Common myeloid progenitor, CD34-positive (primary cell): Measurements from ENCODE around the gene HDAC4.
A peak's percentile ranks its signal among the peaks of the same experiment; 100 is the strongest.

Experiments
- CTCF ChIA-PET: fragments of 350-600 bp; sonication (Branson Sonifier 250); formaldehyde crosslinking; loops from one replicate; lab custom pipeline; 2021; ENCODE audit warnings: antibody characterized with exemption; lab: Charles Lee
- POLR2A ChIA-PET: fragments of 350-600 bp; sonication (Branson Sonifier 250); formaldehyde crosslinking; loops from one replicate; lab custom pipeline; 2021; ENCODE audit warnings: antibody characterized with exemption; lab: Charles Lee
- DNase-seq, 3 donors: peaks; one replicate each; pipeline versions ENCODE4 v3.0.0 to v3.0.0-alpha.2; 2013
- H3K27ac ChIP-seq, 2 experiments: 1 replicate in 1 of 2; 2 replicates in 1 of 2; pipeline ENCODE4 v1.7.0; 2013; ENCODE audit warnings: inconsistent platforms in 2 of 2, low read length in 2 of 2, mild to moderate bottlenecking in 2 of 2, low read depth in 1 of 2, moderate library complexity in 1 of 2; ENCODE audit not compliant: severe bottlenecking in 2 of 2, insufficient read depth in 1 of 2, poor library complexity in 1 of 2
- H3K27me3 ChIP-seq, 5 experiments: replicated peaks in 2 of 5; 1 replicate in 3 of 5; 2 replicates in 2 of 5; pipeline versions ENCODE4 v1.6.1 to v1.7.0; 2013; ENCODE audit warnings: low read length in 4 of 5, mild to moderate bottlenecking in 2 of 5, moderate library complexity in 2 of 5, inconsistent platforms in 1 of 5; ENCODE audit not compliant: insufficient read depth in 5 of 5, control insufficient read depth in 4 of 5
- H3K36me3 ChIP-seq, 4 experiments: 1 replicate in 2 of 4; 2 replicates in 2 of 4; pipeline versions ENCODE4 v1.6.1 to v1.7.0; 2013; ENCODE audit warnings: low read length in 3 of 4, control low read depth in 1 of 4, mild to moderate bottlenecking in 1 of 4; ENCODE audit not compliant: control insufficient read depth in 4 of 4, insufficient read depth in 4 of 4
- H3K4me1 ChIP-seq, 4 experiments: 1 replicate in 3 of 4; 2 replicates in 1 of 4; pipeline versions ENCODE4 v1.6.1 to v1.7.1; 2013; ENCODE audit warnings: low read length in 3 of 4, mild to moderate bottlenecking in 3 of 4, control low read depth in 1 of 4, inconsistent platforms in 1 of 4, moderate library complexity in 1 of 4; ENCODE audit not compliant: control insufficient read depth in 4 of 4, insufficient read depth in 4 of 4; ENCODE audit errors: control extremely low read depth in 1 of 4
- H3K4me3 ChIP-seq, 7 experiments: 1 replicate in 4 of 7; 2 replicates in 3 of 7; pipeline versions ENCODE4 v1.5.1 to v1.7.0; 2013; ENCODE audit warnings: mild to moderate bottlenecking in 7 of 7, low read length in 6 of 7, moderate library complexity in 6 of 7, inconsistent platforms in 2 of 7, low read depth in 2 of 7, control low read depth in 1 of 7; ENCODE audit not compliant: insufficient read depth in 4 of 7, control insufficient read depth in 1 of 7; ENCODE audit errors: extremely low read depth in 1 of 7
- H3K9me3 ChIP-seq, 5 experiments: 1 replicate in 4 of 5; 2 replicates in 1 of 5; pipeline versions ENCODE4 v1.6.1 to v1.7.1; 2013; ENCODE audit warnings: low read length in 4 of 5, mild to moderate bottlenecking in 2 of 5, inconsistent platforms in 1 of 5, low read depth in 1 of 5, moderate library complexity in 1 of 5; ENCODE audit not compliant: control insufficient read depth in 4 of 5, insufficient read depth in 2 of 5; ENCODE audit errors: control extremely low read depth in 1 of 5
- WGBS: methylation state at CpG from one replicate; pipeline ENCODE4 v1.1.5; 2013; ENCODE audit not compliant: insufficient coverage; 5-methylcytosine and 5-hydroxymethylcytosine counted together

HDAC4 gene

DNA sequence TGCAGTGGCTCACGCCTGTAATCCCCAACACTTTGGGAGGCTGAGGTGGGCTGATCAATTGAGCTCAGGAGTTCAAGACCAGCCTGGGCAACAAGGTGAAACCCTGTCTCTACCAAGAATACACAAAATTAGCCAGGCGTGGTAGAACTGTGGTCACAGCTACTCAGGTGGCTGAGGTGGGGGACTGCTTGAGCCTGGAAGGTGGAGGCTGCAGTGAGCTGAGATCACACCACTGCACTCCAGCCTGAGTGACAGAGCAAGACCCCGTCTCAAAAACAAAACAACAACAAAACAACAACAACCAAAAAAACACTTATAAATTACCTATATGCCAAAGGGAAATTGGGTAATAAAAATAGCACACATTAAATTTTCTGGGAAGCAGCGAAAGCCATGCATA lies 141.6 kb downstream of the HDAC4 start:
- Histone ChIP-seq H3K27ac (no peak overlapping the region), H3K36me3 (no peaks in the 10 kb centered on the region), H3K4me1 (peaks cover 10 to 54% (median 25%) of the 10 kb centered on the region in 4 experiments), H3K27me3 (peaks cover 0 to 10% (median 3%) of the 10 kb centered on the region in 5 experiments), H3K4me3 (peak overlapping the region in 1 of 7 experiments; percentile 17), H3K9me3 (peaks cover 0 to 14% (median 10%) of the 10 kb centered on the region in 5 experiments)
- WGBS, result 100% methylated on average over 2 of the region's 4 CpGs
- ChIA-PET POLR2A (no interaction called here), CTCF (no interaction called here)
- no peak for DNase-seq

DNA sequence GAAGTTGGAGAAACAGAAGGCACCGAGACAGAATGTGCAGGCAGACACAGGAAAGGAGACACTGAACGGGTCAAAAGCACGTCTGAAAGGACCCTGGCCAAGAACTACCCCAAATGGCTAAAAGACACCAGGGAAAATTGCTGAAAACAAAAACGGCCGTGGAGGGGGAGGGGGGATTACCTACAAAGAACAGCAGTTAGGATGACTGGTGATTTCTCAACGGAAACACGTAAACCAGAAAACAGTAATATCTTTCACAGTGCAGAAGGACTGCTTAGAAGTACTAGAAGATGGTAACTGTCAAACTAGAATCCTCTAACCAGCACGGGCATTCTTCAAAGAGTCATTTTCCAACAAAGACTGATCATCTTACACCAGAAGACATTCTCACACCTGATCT lies 142.6 kb downstream of the HDAC4 start:
- Histone ChIP-seq H3K36me3 (no peaks in the 10 kb centered on the region), H3K27ac (no peak overlapping the region), H3K9me3 (peaks cover 0 to 14% (median 10%) of the 10 kb centered on the region in 5 experiments), H3K4me3 (no peak overlapping the region), H3K4me1 (peaks cover 19 to 61% (median 30%) of the 10 kb centered on the region in 4 experiments), H3K27me3 (peaks cover 0 to 3% (median under 1%) of the 10 kb centered on the region in 5 experiments)
- ChIA-PET POLR2A (no interaction called here), CTCF (no interaction called here)
- WGBS, result 100% methylated on average over 5 of the region's 8 CpGs
- DNase-seq, result no peak

DNA sequence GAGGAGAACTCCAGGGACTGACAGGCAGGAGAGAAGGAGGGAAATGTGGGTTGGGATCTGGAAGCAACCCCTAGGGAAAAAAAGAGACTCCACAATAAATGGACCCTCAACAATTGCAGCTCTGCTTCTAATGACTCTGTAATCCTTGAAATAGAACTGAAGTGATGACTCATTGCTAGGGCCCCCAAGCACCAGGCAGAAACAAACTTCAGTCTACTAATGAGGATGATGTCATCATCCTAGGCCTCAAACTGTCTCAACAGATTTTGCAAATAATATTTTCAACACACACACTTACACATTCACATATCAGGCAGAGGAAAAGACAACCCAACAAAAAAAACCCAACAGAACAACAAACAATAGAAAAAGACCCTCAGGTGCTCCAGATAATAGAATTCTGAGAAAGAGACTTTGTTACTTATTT lies 143.3 kb downstream of the HDAC4 start:
- H3K27ac ChIP-seq, result no peak overlapping the region
- H3K4me1 ChIP-seq, result peaks cover 26 to 68% (median 36%) of the 10 kb centered on the region in 4 experiments
- CTCF ChIA-PET, result no interaction called here
- H3K36me3 ChIP-seq, result no peaks in the 10 kb centered on the region
- H3K27me3 ChIP-seq, result no peaks in the 10 kb centered on the region
- peaks cover 0 to 14% (median 10%) of the 10 kb centered on the region in 5 experiments for H3K9me3 ChIP-seq
- POLR2A ChIA-PET, result no interaction called here
- DNase-seq, result peak in 2 of 3 donors; percentile 49 to 58
- H3K4me3 ChIP-seq, result no peak overlapping the region

DNA sequence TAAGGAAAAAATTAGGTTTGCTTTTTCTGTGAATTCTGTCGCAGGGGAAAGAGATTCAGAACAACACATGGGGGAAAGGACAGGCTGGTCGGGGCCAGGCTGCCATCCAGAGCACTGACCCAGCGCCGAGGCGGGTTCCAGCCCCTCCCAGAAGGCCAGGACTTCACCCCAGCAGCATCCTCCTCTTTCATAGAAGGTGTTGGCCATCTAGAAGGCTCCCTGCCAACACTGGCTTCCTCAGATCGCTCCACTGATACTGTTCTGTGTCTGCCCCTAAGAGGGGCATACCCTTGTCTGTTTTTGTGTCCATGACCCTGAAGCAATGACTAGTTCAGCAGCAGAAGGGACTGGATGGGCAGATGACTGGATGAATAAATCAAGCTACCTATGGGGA lies 144.5 kb downstream of the HDAC4 start:
- no peaks in the 10 kb centered on the region for H3K36me3 ChIP-seq
- H3K27ac ChIP-seq, result no peak overlapping the region
- ChIA-PET POLR2A (no interaction called here), CTCF (interaction anchor here (1.0 kb wide), 1 partner anchor 17 kb away, joined by 3 read pairs; no protein-coding TSS in a partner anchor)
- DNase-seq, result no peak
- no peak overlapping the region for H3K4me3 ChIP-seq
- peaks cover 0 to 14% (median 10%) of the 10 kb centered on the region in 5 experiments for H3K9me3 ChIP-seq
- H3K4me1 ChIP-seq, result peaks cover 33 to 80% (median 44%) of the 10 kb centered on the region in 4 experiments
- no peaks in the 10 kb centered on the region for H3K27me3 ChIP-seq
- WGBS, result 92% methylated on average over 5 of the region's 6 CpGs

DNA sequence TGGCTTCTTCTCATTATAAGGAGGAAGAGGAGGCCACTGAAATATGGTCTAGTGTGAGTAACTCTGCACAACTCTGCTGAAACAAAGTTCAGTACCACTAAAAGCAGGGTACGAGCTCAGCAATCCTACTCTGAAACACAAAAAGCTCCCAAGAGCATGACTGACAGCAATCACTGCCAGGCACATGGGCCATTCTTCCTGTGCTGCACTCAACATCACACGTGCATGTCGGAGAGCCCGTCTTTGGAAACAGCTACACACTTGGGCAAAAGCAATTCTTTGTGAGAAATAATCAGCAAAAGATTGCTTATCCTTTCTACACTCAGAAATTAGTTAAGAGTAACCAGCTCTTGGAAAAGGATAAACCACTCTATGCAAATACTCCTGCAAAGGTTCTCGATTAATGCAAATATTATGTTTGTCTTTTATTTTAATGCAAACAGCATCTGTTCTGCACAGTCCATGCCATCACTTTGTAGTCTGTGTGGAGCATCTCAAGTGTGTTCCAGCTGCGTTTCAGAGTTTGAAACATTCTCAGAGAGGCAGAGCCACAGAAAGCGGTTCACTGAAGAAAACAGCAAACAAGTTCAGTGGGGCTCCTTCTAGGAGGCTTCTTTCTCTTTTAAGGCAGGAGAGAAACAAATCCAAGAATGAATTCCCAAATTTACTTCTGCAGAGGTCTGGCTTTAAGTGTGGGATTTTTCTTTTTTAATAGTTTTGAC lies 145.0 kb downstream of the HDAC4 start:
- no peaks in the 10 kb centered on the region for H3K36me3 ChIP-seq
- POLR2A ChIA-PET, result no interaction called here
- peaks cover 33 to 85% (median 44%) of the 10 kb centered on the region in 4 experiments for H3K4me1 ChIP-seq
- no peaks in the 10 kb centered on the region for H3K27me3 ChIP-seq
- DNase-seq, result no peak
- H3K9me3 ChIP-seq, result peaks cover 0 to 14% (median 10%) of the 10 kb centered on the region in 5 experiments
- H3K4me3 ChIP-seq, result no peak overlapping the region
- WGBS, result 92% methylated on average over 3 of the region's 7 CpGs
- no peak overlapping the region for H3K27ac ChIP-seq
- CTCF ChIA-PET, result interaction anchor here (1.0 to 1.2 kb wide), 2 partner anchors 11 to 18 kb away, joined by 3 read pairs; no protein-coding TSS in a partner anchor

DNA sequence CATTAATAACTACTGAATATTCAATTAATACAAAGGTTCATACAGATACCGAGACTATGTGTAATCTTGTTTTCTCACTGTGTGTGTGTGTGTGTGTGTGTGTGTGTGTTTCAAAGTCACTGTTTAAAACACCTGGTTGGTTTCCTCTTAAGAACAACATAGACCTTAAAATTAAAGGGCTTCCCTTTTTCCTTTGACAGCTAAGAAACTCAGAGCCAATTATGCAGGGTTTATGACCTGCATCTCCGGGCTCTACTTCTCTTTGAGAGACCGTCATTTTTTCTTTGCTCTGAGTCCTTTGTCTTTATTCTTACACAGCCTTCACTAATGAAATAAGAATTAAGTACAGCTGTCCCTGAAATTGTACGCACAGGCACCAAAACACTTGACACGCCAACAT lies 145.6 kb downstream of the HDAC4 start:
- no peak overlapping the region for H3K4me3 ChIP-seq
- ChIA-PET POLR2A (no interaction called here), CTCF (interaction anchor here (1.2 kb wide), 1 partner anchor 12 kb away, joined by 3 read pairs; no protein-coding TSS in a partner anchor)
- 20% methylated on average over 1 of the region's 5 CpGs for WGBS
- H3K27ac ChIP-seq, result no peak overlapping the region
- peaks cover 33 to 85% (median 47%) of the 10 kb centered on the region in 4 experiments for H3K4me1 ChIP-seq
- peak in 2 of 3 donors; percentile 49 to 67 for DNase-seq
- no peaks in the 10 kb centered on the region for H3K27me3 ChIP-seq
- H3K36me3 ChIP-seq, result no peaks in the 10 kb centered on the region
- H3K9me3 ChIP-seq, result peaks cover 0 to 14% (median 10%) of the 10 kb centered on the region in 5 experiments
